Measurements from ENCODE around the gene PREX1.

PREX1 gene

GRCh38 chr20:48574383-48574782, 253.4 kb downstream of the PREX1 start (continued):
- TF ChIP-seq PATZ1 (CRISPR knock-in tag; IDR thresholded peaks at IDR 0.05; ENCODE audit: borderline replicate concordance) = no peak
- TF ChIP-seq ZNF8 (CRISPR knock-in tag; IDR thresholded peaks at IDR 0.05) = no peak
- no peak for TF ChIP-seq POU6F1 (CRISPR knock-in tag; IDR thresholded peaks at IDR 0.05; ENCODE audit: borderline replicate concordance, low read depth)
- no peak for TF ChIP-seq CSRNP3 (CRISPR knock-in tag; IDR thresholded peaks at IDR 0.05)
